Mesothelial cell of epicardium (in vitro differentiated cells): Measurements from ENCODE around the gene EPM2AIP1. TPM values are rescaled to one million over a fixed set of nuclear protein-coding genes. Genes with fewer than 3 reads are reported as not detected.

Experiments
- DNase-seq, 2 experiments: peaks; one replicate each; pipeline ENCODE4 v3.0.0; 2021; ENCODE audit warnings: low spot score in 2 of 2; ENCODE audit not compliant: unreplicated experiment in 2 of 2
- H3K27ac Mint-ChIP-seq: 2 replicates; pipeline ENCODE4 v1.8.0; 2021; ENCODE audit warnings: mixed read lengths
- H3K27me3 Mint-ChIP-seq: 2 replicates; pipeline ENCODE4 v1.8.0; 2021; ENCODE audit warnings: low read depth, mixed read lengths
- H3K36me3 Mint-ChIP-seq: 2 replicates; pipeline ENCODE4 v1.8.0; 2021; ENCODE audit warnings: mixed read lengths
- H3K4me1 Mint-ChIP-seq: 2 replicates; pipeline ENCODE4 v1.8.0; 2021; ENCODE audit warnings: mixed read lengths
- H3K4me3 Mint-ChIP-seq: 2 replicates; pipeline ENCODE4 v1.8.0; 2021; ENCODE audit warnings: mild to moderate bottlenecking, moderate library complexity, mixed read lengths
- H3K9me3 Mint-ChIP-seq: 2 replicates; pipeline ENCODE4 v1.8.0; 2021; ENCODE audit warnings: mixed read lengths
- CTCF ChIP-seq: fragments of 200-600 bp; sonication (generic); IDR thresholded peaks from one replicate; pipeline ENCODE4 v1.5.0; 2021; ENCODE audit warnings: antibody characterized with exemption; ENCODE audit not compliant: unreplicated experiment
- total RNA-seq: library from RNA; stranded (reverse); gene quantifications from 3 replicates; pipeline ENCODE4 v1.2.1, GENCODE V29; 2021

Gene EPM2AIP1
- total RNA-seq, 1 donor from 2014 or later: 40.2 TPM

GRCh38 chr3:37028329-37028728 lies 35.4 kb upstream of the EPM2AIP1 start:
- H3K27me3 Mint-ChIP-seq: no peaks in the 10 kb centered on the region
- DNase-seq: no peak
- H3K36me3 Mint-ChIP-seq: peaks cover 43% of the 10 kb centered on the region
- H3K4me1 Mint-ChIP-seq: no peaks in the 10 kb centered on the region
- no peak for TF ChIP-seq CTCF
- no peak overlapping the region for H3K27ac Mint-ChIP-seq
- H3K4me3 Mint-ChIP-seq: no peak overlapping the region
- peaks cover 20% of the 10 kb centered on the region for H3K9me3 Mint-ChIP-seq

GRCh38 chr3:37026851-37027250 lies 33.9 kb upstream of the EPM2AIP1 start:
- H3K36me3 Mint-ChIP-seq: peaks cover 53% of the 10 kb centered on the region
- TF ChIP-seq CTCF: no peak
- H3K9me3 Mint-ChIP-seq: peaks cover 29% of the 10 kb centered on the region
- no peak for DNase-seq
- no peaks in the 10 kb centered on the region for H3K27me3 Mint-ChIP-seq
- no peaks in the 10 kb centered on the region for H3K4me1 Mint-ChIP-seq
- no peak overlapping the region for H3K27ac Mint-ChIP-seq
- no peak overlapping the region for H3K4me3 Mint-ChIP-seq

GRCh38 chr3:37025561-37026335 lies 32.8 kb upstream of the EPM2AIP1 start:
- no peak overlapping the region for H3K27ac Mint-ChIP-seq
- no peaks in the 10 kb centered on the region for H3K4me1 Mint-ChIP-seq
- H3K4me3 Mint-ChIP-seq: no peak overlapping the region
- peaks cover 62% of the 10 kb centered on the region for H3K36me3 Mint-ChIP-seq
- DNase-seq: no peak
- H3K27me3 Mint-ChIP-seq: no peaks in the 10 kb centered on the region
- H3K9me3 Mint-ChIP-seq: peaks cover 29% of the 10 kb centered on the region
- no peak for TF ChIP-seq CTCF

GRCh38 chr3:37024820-37025405 lies 32.0 kb upstream of the EPM2AIP1 start:
- Mint-ChIP-seq H3K27me3 (no peaks in the 10 kb centered on the region), H3K36me3 (peaks cover 69% of the 10 kb centered on the region), H3K4me1 (no peaks in the 10 kb centered on the region), H3K9me3 (peaks cover 29% of the 10 kb centered on the region), H3K27ac (no peak overlapping the region), H3K4me3 (no peak overlapping the region)
- no peak for DNase-seq
- TF ChIP-seq CTCF: no peak

- no peak for TF ChIP-seq CTCF
- peaks cover 75% of the 10 kb centered on the region for H3K36me3 Mint-ChIP-seq
These were observed 31.2 kb upstream of the EPM2AIP1 start for GRCh38 chr3:37024092-37024491.

More at GRCh38 chr3:37024092-37024491, 31.2 kb upstream of the EPM2AIP1 start:
- Mint-ChIP-seq H3K4me3 (no peak overlapping the region), H3K27me3 (no peaks in the 10 kb centered on the region), H3K4me1 (no peaks in the 10 kb centered on the region), H3K9me3 (peaks cover 29% of the 10 kb centered on the region), H3K27ac (no peak overlapping the region)
- DNase-seq: no peak
